Activated naive CD4-positive, alpha-beta T cell treated with anti-CD3 and anti-CD28 coated beads, Interleukin-2, amount 10 ng/mL, durations not matched to agents 5 hours and 36 hours (primary cell): ENCODE results near the gene ZNF674. TPM values are rescaled to one million over a fixed set of nuclear protein-coding genes. Genes with fewer than 3 reads are reported as not detected.

Experiments
- total RNA-seq, 2 experiments: library from RNA; stranded (reverse); gene quantifications; one replicate each; pipeline ENCODE4 v1.2.3, GENCODE V29; 2021

The ZNF674 gene
- total RNA-seq: 1 to 10 TPM; 5.1 to 5.6 TPM

GRCh38 chrX:46545111-46546005 is at the start of gene ZNF674:
ZNF674 (minus strand) TSS chrX:46545421; CDS start chrX:46542087, 3,334 bp downstream.

GRCh38 chrX:46573331-46573891 is 28.2 kb upstream of the ZNF674 start, which contains the start of gene CHST7:
CHST7 (plus strand) TSS chrX:46573765; CDS start chrX:46573932, 167 bp downstream.

Other genes with a start within 250 kb of the ZNF674 start
- 10 to 100 TPM; 13.3 to 13.7 TPM for gene CHST7, start 28.3 kb upstream of the ZNF674 start, total RNA-seq
- gene SLC9A7, start 213.7 kb upstream of the ZNF674 start, total RNA-seq: 1 to 10 TPM; 4.3 to 5.1 TPM